ENCODE data around the gene PKD1L1. TPM values are rescaled to one million over a fixed set of nuclear protein-coding genes. Genes with fewer than 3 reads are reported as not detected.

The PKD1L1 gene
- polyA plus RNA-seq, 1 donor from 2014 or later, result 2.0 TPM

- no peaks in the 10 kb centered on the region for H3K36me3 ChIP-seq (ENCODE audit: insufficient read depth, low read length)
- H3K79me2 ChIP-seq (replicated peaks; ENCODE audit: insufficient read depth, low read length), result no peaks in the 10 kb centered on the region
- TF ChIP-seq TAF1 (IDR thresholded peaks at IDR 0.05; ENCODE audit: low read depth), result no peak
- no peak for TF ChIP-seq REST (IDR thresholded peaks at IDR 0.05; ENCODE audit: borderline replicate concordance)
- no peak for TF ChIP-seq CTCF (IDR thresholded peaks at IDR 0.05; ENCODE audit: poor library complexity, severe bottlenecking)
- no peak for TF ChIP-seq EP300 (conservative IDR thresholded peaks at IDR 0.05; ENCODE audit: poor library complexity, severe bottlenecking)
- TF ChIP-seq RAD21 (conservative IDR thresholded peaks at IDR 0.05), result no peak
- TF ChIP-seq SMC3 (conservative IDR thresholded peaks at IDR 0.05; ENCODE audit: poor library complexity), result no peak
- TF ChIP-seq EZH2 (IDR thresholded peaks at IDR 0.05; ENCODE audit: borderline replicate concordance, insufficient read depth, low read length, poor library complexity, severe bottlenecking), result no peak
- TF ChIP-seq MXI1 (conservative IDR thresholded peaks at IDR 0.05; ENCODE audit: poor library complexity, severe bottlenecking), result no peak
- TF ChIP-seq POLR2AphosphoS5 (IDR thresholded peaks at IDR 0.05), result no peak
- no peak overlapping the region for H3K4me3 ChIP-seq (ENCODE audit: low read length)
- no peaks in the 10 kb centered on the region for H3F3A ChIP-seq (ENCODE audit: insufficient read depth, low read length, poor library complexity, severe bottlenecking)
- H3K9me3 ChIP-seq (ENCODE audit: low read length), result no peaks in the 10 kb centered on the region
- no peaks in the 10 kb centered on the region for H4K20me1 ChIP-seq (ENCODE audit: insufficient read depth)
- no peak overlapping the region for H3K9ac ChIP-seq (ENCODE audit: low read length)
- no peaks in the 10 kb centered on the region for H3K27me3 ChIP-seq (ENCODE audit: insufficient read depth, low read depth, low read length)
- no peaks in the 10 kb centered on the region for H3K9me2 ChIP-seq (ENCODE audit: insufficient read depth, low read length)
- H3K27ac ChIP-seq (ENCODE audit: low read length), result no peak overlapping the region
- H2AFZ ChIP-seq (ENCODE audit: low read depth, low read length), result no peak overlapping the region
- H3K4me2 ChIP-seq (ENCODE audit: low read length), result no peak overlapping the region
Observed at GRCh38 chr7:47786557-47787248, 161.6 kb downstream of the PKD1L1 start.

GRCh38 chr7:47785923-47786556, 162.2 kb downstream of the PKD1L1 start:
- TF ChIP-seq REST (IDR thresholded peaks at IDR 0.05; ENCODE audit: borderline replicate concordance) (no peak), CTCF (IDR thresholded peaks at IDR 0.05; ENCODE audit: poor library complexity, severe bottlenecking) (no peak), EZH2 (IDR thresholded peaks at IDR 0.05; ENCODE audit: borderline replicate concordance, insufficient read depth, low read length, poor library complexity, severe bottlenecking) (no peak)
- Histone ChIP-seq H4K20me1 (ENCODE audit: insufficient read depth) (no peaks in the 10 kb centered on the region), H3F3A (ENCODE audit: insufficient read depth, low read length, poor library complexity, severe bottlenecking) (no peaks in the 10 kb centered on the region), H3K9me2 (ENCODE audit: insufficient read depth, low read length) (no peaks in the 10 kb centered on the region), H3K79me2 (replicated peaks; ENCODE audit: insufficient read depth, low read length) (no peaks in the 10 kb centered on the region), H3K9ac (ENCODE audit: low read length) (no peak overlapping the region), H3K4me2 (ENCODE audit: low read length) (no peak overlapping the region), H2AFZ (ENCODE audit: low read depth, low read length) (no peak overlapping the region), H3K27me3 (ENCODE audit: insufficient read depth, low read depth, low read length) (no peaks in the 10 kb centered on the region), H3K4me3 (ENCODE audit: low read length) (no peak overlapping the region), H3K27ac (ENCODE audit: low read length) (no peak overlapping the region), H3K36me3 (ENCODE audit: insufficient read depth, low read length) (no peaks in the 10 kb centered on the region), H3K9me3 (ENCODE audit: low read length) (no peaks in the 10 kb centered on the region)

All from neural cell (in vitro differentiated cells).